Naive thymus-derived CD4-positive, alpha-beta T cell (primary cell): ENCODE results near the gene PSD2. TPM values are rescaled to one million over a fixed set of nuclear protein-coding genes. Genes with fewer than 3 reads are reported as not detected.

Experiments
- ATAC-seq: fragments of 150-1000 bp; cut with Tn5 transposase; 2 replicates; pipeline ENCODE4 v1.10.0; 2021; ENCODE audit warnings: mild to moderate bottlenecking, moderate library complexity
- CTCF ChIA-PET: fragments of 350-600 bp; sonication (Branson Sonifier 250); formaldehyde crosslinking; loops from one replicate; lab custom pipeline; 2021; ENCODE audit warnings: antibody characterized with exemption; lab: Charles Lee
- POLR2A ChIA-PET: fragments of 350-600 bp; sonication (Branson Sonifier 250); formaldehyde crosslinking; loops from one replicate; lab custom pipeline; 2021; ENCODE audit warnings: antibody characterized with exemption, inconsistent platforms; lab: Charles Lee
- DNase-seq, 9 donors: peaks; one replicate each; pipeline versions ENCODE4 v3.0.0 to v3.0.0-alpha.2; 2020 to 2022; ENCODE audit warnings: mixed read lengths in 1 of 9
- H3K27ac ChIP-seq: one replicate; pipeline ENCODE4 v1.7.0; 2013; ENCODE audit warnings: mild to moderate bottlenecking, low read depth, low read length, moderate library complexity
- H3K27me3 ChIP-seq, 2 donors: one replicate each; pipeline ENCODE4 v1.7.0; 2013; ENCODE audit warnings: low read length in 2 of 2, mild to moderate bottlenecking in 2 of 2, moderate library complexity in 2 of 2; ENCODE audit not compliant: control insufficient read depth in 2 of 2, insufficient read depth in 2 of 2
- H3K36me3 ChIP-seq, 3 experiments: 1 replicate in 2 of 3; 2 replicates in 1 of 3; pipeline ENCODE4 v1.7.0; 2013; ENCODE audit warnings: low read length in 3 of 3, mild to moderate bottlenecking in 3 of 3, moderate library complexity in 1 of 3; ENCODE audit not compliant: insufficient read depth in 3 of 3, control insufficient read depth in 2 of 3
- H3K4me1 ChIP-seq, 2 donors: one replicate each; pipeline ENCODE4 v1.7.0; 2013; ENCODE audit warnings: low read length in 2 of 2, mild to moderate bottlenecking in 2 of 2, moderate library complexity in 1 of 2; ENCODE audit not compliant: control insufficient read depth in 2 of 2, insufficient read depth in 2 of 2
- H3K4me3 ChIP-seq: 2 replicates; pipeline ENCODE4 v1.7.0; 2013; ENCODE audit warnings: mild to moderate bottlenecking, low read length
- H3K9me3 ChIP-seq, 3 experiments: 1 replicate in 2 of 3; 2 replicates in 1 of 3; pipeline ENCODE4 v1.7.0; 2013; ENCODE audit warnings: low read length in 3 of 3; ENCODE audit not compliant: control insufficient read depth in 2 of 3
- H3K27ac Mint-ChIP-seq, 9 donors: one replicate each; pipeline ENCODE4 v1.8.0; 2020 to 2022; ENCODE audit warnings: mixed read lengths in 9 of 9, mild to moderate bottlenecking in 8 of 9, moderate library complexity in 5 of 9, inconsistent platforms in 2 of 9
- H3K27me3 Mint-ChIP-seq, 5 donors: one replicate each; pipeline ENCODE4 v1.8.0; 2021 to 2022; ENCODE audit warnings: mixed read lengths in 5 of 5, mild to moderate bottlenecking in 1 of 5
- H3K36me3 Mint-ChIP-seq, 5 donors: one replicate each; pipeline ENCODE4 v1.8.0; 2020 to 2022; ENCODE audit warnings: mixed read lengths in 5 of 5, mild to moderate bottlenecking in 3 of 5, inconsistent platforms in 1 of 5
- H3K4me1 Mint-ChIP-seq, 7 donors: one replicate each; pipeline ENCODE4 v1.8.0; 2020 to 2022; ENCODE audit warnings: mixed read lengths in 7 of 7, mild to moderate bottlenecking in 3 of 7, inconsistent platforms in 1 of 7
- H3K4me3 Mint-ChIP-seq, 10 donors: one replicate each; pipeline ENCODE4 v1.8.0; 2020 to 2022; ENCODE audit warnings: mild to moderate bottlenecking in 10 of 10, mixed read lengths in 10 of 10, moderate library complexity in 6 of 10, inconsistent platforms in 2 of 10
- H3K9me3 Mint-ChIP-seq, 11 donors: one replicate each; pipeline ENCODE4 v1.8.0; 2020 to 2022; ENCODE audit warnings: mixed read lengths in 11 of 11, mild to moderate bottlenecking in 4 of 11, inconsistent platforms in 1 of 11, moderate library complexity in 1 of 11
- intact Hi-C, 2 donors: fragments of 100-400 bp; cut with micrococcal nuclease; formaldehyde crosslinking; loops; one replicate each; pipeline ENCODE4 v1.15.1; 2023
- polyA plus RNA-seq, 2 donors: library from polyadenylated mRNA; unstranded; fragments of 300-500 nt; fragmentation: Illumina TruSeq; gene quantifications; one replicate each; pipeline ENCODE4 v1.2.3, GENCODE V29; 2021
- total RNA-seq, 6 experiments: library from RNA in 5 of 6; stranded (reverse) in 5 of 6; gene quantifications; 1 replicate in 5 of 6; 2 replicates in 1 of 6; pipeline ENCODE4 v1.2.3 and lab custom pipeline; 2021 to 2026

The PSD2 gene
- total and polyA plus RNA-seq, 7 experiments from 2014 or later, result 0.05 to 0.42 TPM; not detected in 5

GRCh38 chr5:139838381-139839197 is 43.0 kb downstream of the PSD2 start:
- intact Hi-C loops, result no loop called here
- no peak for DNase-seq
- H3K9me3 Mint-ChIP-seq, result peaks cover 0 to 2% (median 0%) of the 10 kb centered on the region in 11 donors
- H3K4me3 ChIP-seq, result no peak overlapping the region
- H3K27ac ChIP-seq, result no peak overlapping the region
- ChIA-PET CTCF (no interaction called here), POLR2A (no interaction called here)
- H3K27me3 Mint-ChIP-seq, result peaks cover 18 to 32% (median 25%) of the 10 kb centered on the region in 5 donors
- H3K27me3 ChIP-seq, result no peaks in the 10 kb centered on the region
- H3K27ac Mint-ChIP-seq, result no peak overlapping the region
- H3K4me3 Mint-ChIP-seq, result no peak overlapping the region
- peaks cover 0 to 4% (median 0%) of the 10 kb centered on the region in 5 donors for H3K36me3 Mint-ChIP-seq
- H3K4me1 ChIP-seq, result no peaks in the 10 kb centered on the region
- no peaks in the 10 kb centered on the region for H3K4me1 Mint-ChIP-seq
- ATAC-seq, result no peak
- H3K9me3 ChIP-seq, result no peaks in the 10 kb centered on the region
- no peaks in the 10 kb centered on the region for H3K36me3 ChIP-seq

GRCh38 chr5:139839232-139839815 is 43.7 kb downstream of the PSD2 start:
- Mint-ChIP-seq H3K4me3 (no peak overlapping the region), H3K4me1 (peaks cover 0 to under 1% (median 0%) of the 10 kb centered on the region in 7 donors), H3K9me3 (peaks cover 0 to 2% (median 0%) of the 10 kb centered on the region in 11 donors), H3K27me3 (peaks cover 19 to 34% (median 24%) of the 10 kb centered on the region in 5 donors), H3K27ac (peak overlapping the region in 1 of 9 donors; percentile 10), H3K36me3 (peaks cover 0 to 4% (median 0%) of the 10 kb centered on the region in 5 donors)
- no peaks in the 10 kb centered on the region for H3K9me3 ChIP-seq
- ChIA-PET POLR2A (interaction anchor here (0.6 kb wide), 1 partner anchor 46 kb away, joined by 3 read pairs; no protein-coding TSS in a partner anchor), CTCF (no interaction called here)
- H3K27ac ChIP-seq, result no peak overlapping the region
- DNase-seq (no peak), ATAC-seq (no peak)
- intact Hi-C loops, result no loop called here
- no peaks in the 10 kb centered on the region for H3K4me1 ChIP-seq
- no peak overlapping the region for H3K4me3 ChIP-seq
- no peaks in the 10 kb centered on the region for H3K27me3 ChIP-seq
- no peaks in the 10 kb centered on the region for H3K36me3 ChIP-seq

GRCh38 chr5:139839918-139840317 is 44.3 kb downstream of the PSD2 start:
- intact Hi-C loops, result loop anchor here (10.0 kb wide), 4 partner anchors 125 to 545 kb away; partner anchors contain the start of gene MATR3 (in 1 of the 2)
- CTCF ChIA-PET, result no interaction called here
- Histone ChIP-seq H3K4me3 (no peak overlapping the region), H3K9me3 (no peaks in the 10 kb centered on the region), H3K27me3 (no peaks in the 10 kb centered on the region), H3K36me3 (no peaks in the 10 kb centered on the region), H3K4me1 (no peaks in the 10 kb centered on the region), H3K27ac (no peak overlapping the region)
- H3K9me3 Mint-ChIP-seq, result peaks cover 0 to 2% (median 0%) of the 10 kb centered on the region in 11 donors
- peaks cover 0 to 4% (median 0%) of the 10 kb centered on the region in 5 donors for H3K36me3 Mint-ChIP-seq
- DNase-seq, result no peak
- no peak for ATAC-seq
- no peak overlapping the region for H3K4me3 Mint-ChIP-seq
- H3K4me1 Mint-ChIP-seq, result peaks cover 0 to 3% (median 3%) of the 10 kb centered on the region in 7 donors
- no peak overlapping the region for H3K27ac Mint-ChIP-seq
- peaks cover 17 to 32% (median 29%) of the 10 kb centered on the region in 5 donors for H3K27me3 Mint-ChIP-seq
- POLR2A ChIA-PET, result interaction anchor here (0.6 kb wide), 1 partner anchor 47 kb away, joined by 3 read pairs; no protein-coding TSS in a partner anchor

- H3K9me3 Mint-ChIP-seq, result peaks cover 0 to 1% (median 0%) of the 10 kb centered on the region in 11 donors
- H3K27ac Mint-ChIP-seq, result no peak overlapping the region
- intact Hi-C loops, result loop anchor here (10.0 kb wide), 4 partner anchors 123 to 547 kb away; partner anchors contain the start of gene MATR3 (in 1 of the 2)
- H3K4me1 Mint-ChIP-seq, result peaks cover 0 to 3% (median 3%) of the 10 kb centered on the region in 7 donors
- no peaks in the 10 kb centered on the region for H3K9me3 ChIP-seq
- H3K4me3 ChIP-seq, result no peak overlapping the region
- no peak overlapping the region for H3K4me3 Mint-ChIP-seq
- H3K27ac ChIP-seq, result no peak overlapping the region
- H3K27me3 ChIP-seq, result no peaks in the 10 kb centered on the region
- H3K27me3 Mint-ChIP-seq, result peaks cover 15 to 41% (median 18%) of the 10 kb centered on the region in 5 donors
- ChIA-PET CTCF (no interaction called here), POLR2A (no interaction called here)
- no peaks in the 10 kb centered on the region for H3K36me3 Mint-ChIP-seq
- no peak for DNase-seq
- no peak for ATAC-seq
- no peaks in the 10 kb centered on the region for H3K4me1 ChIP-seq
- no peaks in the 10 kb centered on the region for H3K36me3 ChIP-seq
Observed at GRCh38 chr5:139841549-139841948, 45.9 kb downstream of the PSD2 start.

GRCh38 chr5:139842321-139842720 is 46.7 kb downstream of the PSD2 start:
- H3K36me3 Mint-ChIP-seq, result no peaks in the 10 kb centered on the region
- peaks cover 13 to 48% (median 16%) of the 10 kb centered on the region in 5 donors for H3K27me3 Mint-ChIP-seq
- Histone ChIP-seq H3K27ac (no peak overlapping the region), H3K4me1 (no peaks in the 10 kb centered on the region), H3K36me3 (no peaks in the 10 kb centered on the region), H3K4me3 (no peak overlapping the region), H3K9me3 (no peaks in the 10 kb centered on the region), H3K27me3 (no peaks in the 10 kb centered on the region)
- CTCF ChIA-PET, result no interaction called here
- POLR2A ChIA-PET, result no interaction called here
- DNase-seq, result no peak
- no peak for ATAC-seq
- peak overlapping the region in 1 of 9 donors; percentile 27 for H3K27ac Mint-ChIP-seq
- no peak overlapping the region for H3K4me3 Mint-ChIP-seq
- intact Hi-C loops, result loop anchor here (10.0 kb wide), 4 partner anchors 122 to 548 kb away; partner anchors contain the start of gene MATR3 (in 1 of the 2)
- peaks cover 0 to 1% (median 0%) of the 10 kb centered on the region in 11 donors for H3K9me3 Mint-ChIP-seq
- peaks cover under 1 to 5% (median 3%) of the 10 kb centered on the region in 7 donors for H3K4me1 Mint-ChIP-seq

- Mint-ChIP-seq H3K4me3 (no peak overlapping the region), H3K4me1 (peaks cover 6 to 12% (median 8%) of the 10 kb centered on the region in 7 donors), H3K27ac (no peak overlapping the region), H3K27me3 (peaks cover 13 to 54% (median 16%) of the 10 kb centered on the region in 5 donors), H3K9me3 (peaks cover 0 to 1% (median 0%) of the 10 kb centered on the region in 11 donors), H3K36me3 (no peaks in the 10 kb centered on the region)
- Histone ChIP-seq H3K27me3 (no peaks in the 10 kb centered on the region), H3K9me3 (no peaks in the 10 kb centered on the region), H3K4me1 (peaks cover 0 to 3% of the 10 kb centered on the region in 2 donors), H3K4me3 (no peak overlapping the region), H3K27ac (no peak overlapping the region), H3K36me3 (no peaks in the 10 kb centered on the region)
- ChIA-PET POLR2A (interaction anchor here (0.7 kb wide), 1 partner anchor 1242 kb away, joined by 4 read pairs; no protein-coding TSS in a partner anchor), CTCF (interaction anchor here (0.5 to 1.1 kb wide), 3 partner anchors 11 to 763 kb away, joined by 3 to 4 read pairs (median 4); no protein-coding TSS in a partner anchor)
- ATAC-seq (no peak), DNase-seq (no peak)
- intact Hi-C loops, result loop anchor here (1.0 to 10.0 kb wide), 6 partner anchors 20 to 549 kb away; partner anchors contain the start of gene MATR3 (in 1 of the 2)
Observed at GRCh38 chr5:139843991-139844390, 48.4 kb downstream of the PSD2 start.
